IMR-90 (cell line): ENCODE results near the gene EBF4. TPM values are rescaled to one million over a fixed set of nuclear protein-coding genes. Genes with fewer than 3 reads are reported as not detected.

Source experiments
- ATAC-seq: fragments of 200-7000 bp; cut with Tn5 transposase; 2 replicates; pipeline ENCODE4 v1.9.1; 2020; ENCODE audit warnings: low read depth, mild to moderate bottlenecking, moderate library complexity
- BruUV-seq: library from RNA; stranded (reverse); fragments of 400-500 nt; replicated peaks from 2 replicates; lab custom pipeline; 2021; lab: Mats Ljungman, UMichigan
- CTCF ChIA-PET: fragments of 300-600 bp; formaldehyde crosslinking; extraction: SDS; loops from one replicate; lab custom pipeline; 2021; ENCODE audit warnings: antibody characterized with exemption; lab: Yijun Ruan, JAX
- POLR2A ChIA-PET: fragments of 300-600 bp; sonication (Branson Sonifier 250); formaldehyde crosslinking; loops from one replicate; lab custom pipeline; 2022; ENCODE audit warnings: antibody characterized with exemption; ENCODE audit not compliant: unreplicated experiment; lab: Charles Lee
- DNase-seq: peaks from one replicate; pipeline ENCODE4 v3.0.0; 2013
- H2AFZ ChIP-seq: replicated peaks from 2 replicates; pipeline ENCODE3; 2013; ENCODE audit warnings: low read length, mild to moderate bottlenecking; ENCODE audit not compliant: poor library complexity
- H2AK5ac ChIP-seq: 2 replicates; pipeline ENCODE4 v1.6.1; 2013; ENCODE audit warnings: low read depth, low read length, inconsistent platforms
- H2AK9ac ChIP-seq: replicated peaks from 2 replicates; pipeline ENCODE3; 2013; ENCODE audit warnings: mild to moderate bottlenecking, low read depth, low read length, moderate library complexity; ENCODE audit not compliant: poor library complexity
- H2BK120ac ChIP-seq: 2 replicates; pipeline ENCODE4 v1.6.1; 2013; ENCODE audit warnings: low read depth, low read length, inconsistent platforms
- H2BK15ac ChIP-seq: 3 replicates; pipeline ENCODE4 v1.6.1; 2013; ENCODE audit warnings: low read depth, low read length, inconsistent platforms
- H2BK20ac ChIP-seq: 2 replicates; pipeline ENCODE4 v1.6.1; 2013; ENCODE audit warnings: low read depth, mild to moderate bottlenecking, inconsistent platforms, low read length, moderate library complexity
- H2BK5ac ChIP-seq: 2 replicates; pipeline ENCODE4 v1.6.1; 2013; ENCODE audit warnings: mild to moderate bottlenecking, low read depth, low read length, inconsistent platforms; ENCODE audit not compliant: poor library complexity, severe bottlenecking
- H3K14ac ChIP-seq: replicated peaks from 2 replicates; pipeline ENCODE4 v1.6.1; 2013; ENCODE audit warnings: low read depth, low read length, inconsistent platforms
- H3K18ac ChIP-seq: 2 replicates; pipeline ENCODE4 v1.6.1; 2013; ENCODE audit warnings: low read depth, low read length, control low read depth
- H3K23ac ChIP-seq: 2 replicates; pipeline ENCODE4 v1.6.1; 2013; ENCODE audit warnings: low read depth, low read length, inconsistent platforms
- H3K27ac ChIP-seq: 2 replicates; pipeline ENCODE4 v1.5.1; 2013; ENCODE audit warnings: mild to moderate bottlenecking, control low read depth, low read length; ENCODE audit not compliant: insufficient read depth
- H3K27me3 ChIP-seq: 2 replicates; pipeline ENCODE4 v1.6.1; 2013; ENCODE audit warnings: low read length; ENCODE audit not compliant: control insufficient read depth, insufficient read depth
- H3K36me3 ChIP-seq: 2 replicates; pipeline ENCODE4 v1.6.1; 2013; ENCODE audit warnings: low read length, mixed read lengths; ENCODE audit not compliant: control insufficient read depth, insufficient read depth
- H3K4ac ChIP-seq: 2 replicates; pipeline ENCODE4 v1.6.1; 2013; ENCODE audit warnings: low read depth, low read length, inconsistent platforms
- H3K4me1 ChIP-seq: 2 replicates; pipeline ENCODE4 v1.6.1; 2013; ENCODE audit warnings: low read length, mixed read lengths; ENCODE audit not compliant: control insufficient read depth, insufficient read depth
- H3K4me2 ChIP-seq: 2 replicates; pipeline ENCODE4 v1.6.1; 2013; ENCODE audit warnings: low read depth, mild to moderate bottlenecking, control low read depth, low read length, moderate library complexity
- H3K4me3 ChIP-seq: 2 replicates; pipeline ENCODE4 v1.5.1; 2013; ENCODE audit warnings: low read depth, mild to moderate bottlenecking, control low read depth, low read length, moderate library complexity; ENCODE audit not compliant: insufficient read depth
- H3K56ac ChIP-seq: 2 replicates; pipeline ENCODE4 v1.6.1; 2013; ENCODE audit warnings: low read length, inconsistent platforms; ENCODE audit not compliant: insufficient read depth; ENCODE audit errors: extremely low read depth
- H3K79me1 ChIP-seq, 2 experiments: 2 replicates each; pipeline ENCODE4 v1.6.1; 2013; ENCODE audit warnings: low read length in 2 of 2, inconsistent platforms in 1 of 2, low read depth in 1 of 2
- H3K9ac ChIP-seq: 2 replicates; pipeline ENCODE4 v1.6.1; 2013; ENCODE audit warnings: low read depth, low read length, control low read depth
- H3K9me1 ChIP-seq: 2 replicates; pipeline ENCODE4 v1.6.1; 2013; ENCODE audit warnings: low read length, inconsistent platforms; ENCODE audit not compliant: insufficient read depth
- H3K9me3 ChIP-seq: 2 replicates; pipeline ENCODE4 v1.6.1; 2013; ENCODE audit warnings: low read length; ENCODE audit not compliant: control insufficient read depth, insufficient read depth
- H4K20me1 ChIP-seq: 2 replicates; pipeline ENCODE4 v1.6.1; 2013; ENCODE audit warnings: low read length, inconsistent platforms; ENCODE audit not compliant: insufficient read depth
- H4K5ac ChIP-seq: 2 replicates; pipeline ENCODE4 v1.6.1; 2013; ENCODE audit warnings: mild to moderate bottlenecking, low read depth, low read length, control low read depth
- H4K8ac ChIP-seq, 2 experiments: 2 replicates each; pipeline ENCODE4 v1.6.1; 2013; ENCODE audit warnings: low read depth in 2 of 2, low read length in 2 of 2, control low read depth in 1 of 2, inconsistent platforms in 1 of 2
- H4K91ac ChIP-seq: 2 replicates; pipeline ENCODE4 v1.6.1; 2013; ENCODE audit warnings: low read depth, low read length, inconsistent platforms; ENCODE audit not compliant: insufficient read depth
- BHLHE40 ChIP-seq: fragments of 150-350 bp; IDR thresholded peaks from 2 replicates; pipeline ENCODE4 v1.6.1; 2016; ENCODE audit warnings: mild to moderate bottlenecking, low read depth, low read length
- CEBPB ChIP-seq: IDR thresholded peaks from 2 replicates; pipeline ENCODE4 v1.6.1; 2012; ENCODE audit warnings: low read depth, low read length, improper control_type of control experiment
- CHD1 ChIP-seq: IDR thresholded peaks from 2 replicates; pipeline ENCODE4 v1.6.1; 2012; ENCODE audit warnings: low read depth, low read length, improper control_type of control experiment
- ELK1 ChIP-seq: fragments of 150-350 bp; IDR thresholded peaks from 2 replicates; pipeline ENCODE4 v1.6.1; 2016; ENCODE audit warnings: low read depth, mild to moderate bottlenecking, low read length, moderate library complexity, borderline replicate concordance
- FOS ChIP-seq: fragments of 150-350 bp; IDR thresholded peaks from 2 replicates; pipeline ENCODE4 v1.6.1; 2016; ENCODE audit warnings: low read depth, low read length
- MAFK ChIP-seq: IDR thresholded peaks from 2 replicates; pipeline ENCODE4 v1.6.1; 2012; ENCODE audit warnings: low read depth, low read length, improper control_type of control experiment
- MAZ ChIP-seq: IDR thresholded peaks from 2 replicates; pipeline ENCODE4 v1.6.1; 2012; ENCODE audit warnings: low read depth, mild to moderate bottlenecking, low read length, improper control_type of control experiment, moderate library complexity, borderline replicate concordance
- MXI1 ChIP-seq: IDR thresholded peaks from 2 replicates; pipeline ENCODE4 v1.6.1; 2012; ENCODE audit warnings: low read depth, mild to moderate bottlenecking, low read length, moderate library complexity, borderline replicate concordance
- NFE2L2 ChIP-seq: fragments of 150-350 bp; IDR thresholded peaks from 2 replicates; pipeline ENCODE4 v1.6.1; 2016; ENCODE audit warnings: low read depth, mild to moderate bottlenecking, low read length
- POLR2A ChIP-seq: IDR thresholded peaks from 2 replicates; pipeline ENCODE4 v1.6.1; 2012; ENCODE audit warnings: mild to moderate bottlenecking, low read depth, low read length
- RAD21 ChIP-seq: IDR thresholded peaks from 2 replicates; pipeline ENCODE4 v1.6.1; 2012; ENCODE audit warnings: low read length, improper control_type of control experiment
- RCOR1 ChIP-seq: IDR thresholded peaks from 2 replicates; pipeline ENCODE4 v1.6.1; 2012; ENCODE audit warnings: mild to moderate bottlenecking, low read length, improper control_type of control experiment; ENCODE audit not compliant: insufficient replicate concordance
- RFX5 ChIP-seq: IDR thresholded peaks from 2 replicates; pipeline ENCODE4 v1.8.0; 2012; ENCODE audit warnings: low read depth, mild to moderate bottlenecking, low read length, moderate library complexity
- SMC3 ChIP-seq: fragments of 150-350 bp; IDR thresholded peaks from 2 replicates; pipeline ENCODE4 v1.6.1; 2016; ENCODE audit warnings: low read depth, mild to moderate bottlenecking, antibody characterized with exemption, low read length, moderate library complexity
- WGBS, 2 experiments: methylation state at CpG; one replicate each; pipeline versions ENCODE4 v1.1.5 to v1.1.7; 2013; ENCODE audit warnings: missing lambda C conversion rate in 2 of 2; ENCODE audit not compliant: insufficient read length in 1 of 2; ENCODE audit errors: extremely low coverage in 2 of 2; 5-methylcytosine and 5-hydroxymethylcytosine counted together
- dilution Hi-C: fragments of 300-500 bp; cut with HindIII; formaldehyde crosslinking; loops from one replicate; pipeline ENCODE4 v1.14.3; 2018; ENCODE audit warnings: low sequenced_read_pairs; ENCODE audit not compliant: unreplicated experiment
- in situ Hi-C: fragments of 300-500 bp; cut with MboI; formaldehyde crosslinking; loops from 3 replicates; pipeline ENCODE4 v1.14.3; 2019; ENCODE audit warnings: low sequenced_read_pairs, inconsistent platforms, mixed read lengths
- intact Hi-C: fragments of 100-400 bp; cut with micrococcal nuclease; formaldehyde crosslinking; loops from 2 replicates; pipeline ENCODE4 v1.10.0; 2022
- polyA plus RNA-seq, 3 experiments: library from polyadenylated mRNA; depleted of rRNA; stranded (reverse); fragments of >200 nt; gene quantifications; 2 replicates each; pipeline ENCODE4 v1.2.3, GENCODE V29; 2012; ENCODE audit warnings: low replicate concordance in 1 of 3
- total RNA-seq: library from RNA; depleted of rRNA; stranded (reverse); fragments of >200 nt; gene quantifications from 2 replicates; pipeline ENCODE4 v1.2.3, GENCODE V29; 2012
- TF ChIP-seq, protein P1 (sequence below): conservative IDR thresholded peaks from 2 replicates; pipeline ENCODE4 v1.5.1; 2012; ENCODE audit warnings: mild to moderate bottlenecking, low read depth, low read length, improper control_type of control experiment
- TF ChIP-seq, protein P2 (sequence below): fragments of 150-350 bp; IDR thresholded peaks from 2 replicates; pipeline ENCODE4 v1.6.1; 2017; ENCODE audit warnings: mild to moderate bottlenecking, antibody characterized with exemption, low read length, low read depth

EBF4 gene
- total and polyA plus RNA-seq, 2 of the 4 experiments (the other 2 are of a cell fraction): 0.18 to 1.1 TPM

GRCh38 chr20:2807019-2807418 is 114.4 kb downstream of the EBF4 start:
- no TSS peak for BruUV-seq
- intact Hi-C loops: no loop called here
- Histone ChIP-seq H3K4me3 (no peak overlapping the region), H2BK120ac (no peak overlapping the region), H3K4me2 (no peak overlapping the region), H3K18ac (no peak overlapping the region), H2BK5ac (no peak overlapping the region), H3K27ac (no peak overlapping the region), H2BK20ac (no peak overlapping the region), H3K14ac (no peak overlapping the region), H3K23ac (no peak overlapping the region), H3K27me3 (peaks cover 50% of the 10 kb centered on the region), H3K4ac (no peak overlapping the region), H2BK15ac (no peak overlapping the region), H3K36me3 (no peaks in the 10 kb centered on the region), H3K9ac (no peak overlapping the region), H4K5ac (no peak overlapping the region), H3K79me1 (no peaks in the 10 kb centered on the region), H3K9me3 (peaks cover 4% of the 10 kb centered on the region; the same call in 1 of the 2 replicates), H2AK9ac (no peak overlapping the region), H4K8ac (no peak overlapping the region), H3K9me1 (peaks cover 3% of the 10 kb centered on the region; the same call in 1 of the 2 replicates), H3K4me1 (0 out of 2 replicates have a peak, but pooled peaks cover 3% of the 10 kb centered on the region), H2AK5ac (no peak overlapping the region), H3K56ac (no peak overlapping the region), H2AFZ (no peak overlapping the region), H4K20me1 (no peaks in the 10 kb centered on the region), H4K91ac (no peak overlapping the region)
- ChIA-PET CTCF (no interaction called here), POLR2A (no interaction called here)
- in situ Hi-C loops: loop anchor here (25.0 kb wide), 1 partner anchor 695 kb away; the partner anchor contains the start of gene STK35
- dilution Hi-C loops: no loop called here
- DNase-seq (no peak), ATAC-seq (no peak)
- TF ChIP-seq FOS: no peak
- TF ChIP-seq SMC3: no peak
- TF ChIP-seq, protein P1, sequence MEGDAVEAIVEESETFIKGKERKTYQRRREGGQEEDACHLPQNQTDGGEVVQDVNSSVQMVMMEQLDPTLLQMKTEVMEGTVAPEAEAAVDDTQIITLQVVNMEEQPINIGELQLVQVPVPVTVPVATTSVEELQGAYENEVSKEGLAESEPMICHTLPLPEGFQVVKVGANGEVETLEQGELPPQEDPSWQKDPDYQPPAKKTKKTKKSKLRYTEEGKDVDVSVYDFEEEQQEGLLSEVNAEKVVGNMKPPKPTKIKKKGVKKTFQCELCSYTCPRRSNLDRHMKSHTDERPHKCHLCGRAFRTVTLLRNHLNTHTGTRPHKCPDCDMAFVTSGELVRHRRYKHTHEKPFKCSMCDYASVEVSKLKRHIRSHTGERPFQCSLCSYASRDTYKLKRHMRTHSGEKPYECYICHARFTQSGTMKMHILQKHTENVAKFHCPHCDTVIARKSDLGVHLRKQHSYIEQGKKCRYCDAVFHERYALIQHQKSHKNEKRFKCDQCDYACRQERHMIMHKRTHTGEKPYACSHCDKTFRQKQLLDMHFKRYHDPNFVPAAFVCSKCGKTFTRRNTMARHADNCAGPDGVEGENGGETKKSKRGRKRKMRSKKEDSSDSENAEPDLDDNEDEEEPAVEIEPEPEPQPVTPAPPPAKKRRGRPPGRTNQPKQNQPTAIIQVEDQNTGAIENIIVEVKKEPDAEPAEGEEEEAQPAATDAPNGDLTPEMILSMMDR: no peak
- TF ChIP-seq RFX5: no peak
- no peak for TF ChIP-seq ELK1
- no peak for TF ChIP-seq NFE2L2
- no peak for TF ChIP-seq POLR2A
- TF ChIP-seq, protein P2, sequence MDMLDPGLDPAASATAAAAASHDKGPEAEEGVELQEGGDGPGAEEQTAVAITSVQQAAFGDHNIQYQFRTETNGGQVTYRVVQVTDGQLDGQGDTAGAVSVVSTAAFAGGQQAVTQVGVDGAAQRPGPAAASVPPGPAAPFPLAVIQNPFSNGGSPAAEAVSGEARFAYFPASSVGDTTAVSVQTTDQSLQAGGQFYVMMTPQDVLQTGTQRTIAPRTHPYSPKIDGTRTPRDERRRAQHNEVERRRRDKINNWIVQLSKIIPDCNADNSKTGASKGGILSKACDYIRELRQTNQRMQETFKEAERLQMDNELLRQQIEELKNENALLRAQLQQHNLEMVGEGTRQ: no peak
- TF ChIP-seq RAD21: no peak
- TF ChIP-seq CHD1: no peak
- TF ChIP-seq MXI1: no peak
- no peak for TF ChIP-seq CEBPB
- TF ChIP-seq RCOR1: no peak
- TF ChIP-seq MAFK: no peak
- no peak for TF ChIP-seq MAZ
- TF ChIP-seq BHLHE40: no peak
- 75% methylated on average over 2 of the region's 4 CpGs; no CpG with 5 or more reads in 1 of the 2 experiments for WGBS, 2 experiments
